HG03159 (cell line): ENCODE measurements around the gene INTU.
"Not testable (repeated sequence)": the region's sequence is repeated elsewhere in the genome, so short reads cannot be mapped to it uniquely, and the experiment has no call there.

ENCODE experiments used
- ATAC-seq: cut with Tn5 transposase; IDR thresholded peaks from one replicate; pipeline ENCODE4 v1.9.1; 2021; ENCODE audit warnings: mild to moderate bottlenecking, moderate library complexity; ENCODE audit not compliant: unreplicated experiment

The INTU gene

DNA sequence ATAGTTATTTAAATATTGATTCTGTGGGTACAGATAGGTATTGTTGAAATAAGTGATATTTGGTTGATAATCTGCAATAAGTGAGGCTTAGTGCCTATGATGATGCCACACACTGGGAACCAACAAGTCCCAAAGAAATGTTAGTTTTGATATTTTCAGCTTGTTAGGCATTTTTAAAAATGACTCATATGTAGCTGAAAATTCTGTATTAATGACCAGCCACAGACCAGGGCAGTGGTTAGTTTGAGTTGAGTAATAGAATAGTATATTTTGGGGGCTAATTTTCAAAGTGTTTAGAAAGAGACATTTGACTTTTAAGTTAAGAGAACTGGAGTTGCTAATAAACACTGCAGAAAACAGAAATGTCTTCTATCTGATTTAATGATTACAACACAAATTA, 9.4 kb downstream of the INTU start:
- no peak for ATAC-seq

DNA sequence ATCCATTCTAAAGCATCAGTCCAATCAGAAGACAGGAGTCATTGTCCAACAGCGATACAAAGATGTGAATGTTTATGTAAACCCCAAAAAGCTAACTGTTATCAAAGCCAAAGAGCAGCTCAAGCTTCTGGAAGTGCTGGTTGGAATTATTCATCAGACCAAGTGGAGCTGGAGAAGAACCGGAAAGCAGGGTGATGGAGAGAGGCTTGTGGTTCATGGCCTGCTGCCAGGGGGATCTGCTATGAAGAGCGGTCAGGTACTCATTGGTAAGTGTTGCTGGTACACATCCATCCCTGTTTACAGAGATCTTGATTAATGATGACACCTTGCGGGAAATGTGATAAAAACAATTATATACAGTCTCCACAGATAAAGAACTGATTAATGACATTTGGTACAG, 11.0 kb downstream of the INTU start:
- ATAC-seq = no peak

DNA sequence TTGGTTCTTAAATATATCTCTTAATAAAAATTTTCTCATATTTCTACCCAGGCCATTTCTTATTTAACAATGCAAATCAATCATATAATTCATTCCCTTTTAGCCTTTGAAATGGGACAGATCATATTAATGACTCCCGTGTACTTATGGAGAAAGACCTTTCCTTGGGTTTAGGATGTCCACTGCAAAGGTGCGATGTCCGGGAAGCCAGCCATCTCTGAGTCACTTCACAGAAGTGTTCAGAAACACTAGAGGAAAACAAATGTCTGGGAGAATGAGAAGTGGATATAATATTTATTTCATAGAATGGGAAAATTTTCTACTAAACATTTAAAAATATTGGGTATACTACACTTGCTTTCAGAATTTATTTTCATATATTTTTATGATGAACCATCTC, 15.3 kb downstream of the INTU start:
- no peak for ATAC-seq

DNA sequence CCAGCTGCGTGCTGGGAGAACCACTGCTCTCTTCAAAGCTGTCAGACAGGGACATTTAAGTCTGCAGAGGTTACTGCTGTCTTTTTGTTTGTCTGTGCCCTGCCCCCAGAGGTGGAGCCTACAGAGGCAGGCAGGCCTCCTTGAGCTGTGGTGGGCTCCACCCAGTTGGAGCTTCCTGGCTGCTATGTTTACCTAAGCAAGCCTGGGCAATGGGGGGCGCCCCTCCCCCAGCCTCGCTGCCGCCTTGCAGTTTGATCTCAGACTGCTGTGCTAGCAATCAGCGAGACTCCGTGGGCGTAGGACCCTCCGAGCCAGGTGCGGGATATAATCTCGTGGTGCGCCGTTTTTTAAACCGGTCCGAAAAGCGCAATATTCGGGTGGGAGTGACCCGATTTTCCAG, 22.8 kb downstream of the INTU start:
- not testable (repeated sequence) for ATAC-seq

GRCh38 chr4:127656047-127656680, 23.4 kb downstream of the INTU start:
- ATAC-seq = no peak

- no peak for ATAC-seq
These were observed 27.6 kb downstream of the INTU start for GRCh38 chr4:127660284-127660885.

DNA sequence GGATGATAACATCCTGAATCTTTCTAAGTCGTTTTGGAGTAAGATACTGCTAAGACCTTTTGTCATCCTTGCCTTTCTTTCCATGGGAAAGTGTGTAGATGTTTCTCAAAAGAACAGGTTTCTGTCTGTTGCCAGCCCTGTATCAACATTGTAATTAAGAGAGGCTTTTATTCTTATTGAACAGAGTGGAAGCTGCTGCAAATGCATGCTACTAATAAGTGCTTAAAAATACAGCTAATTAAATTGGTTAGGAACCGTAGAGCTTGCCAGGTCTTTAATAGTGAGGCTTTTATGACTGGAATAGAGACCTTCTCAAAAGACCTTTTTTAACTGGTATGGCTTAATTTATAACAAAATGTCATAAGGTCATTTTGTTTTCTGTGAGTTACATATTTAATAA, 34.4 kb downstream of the INTU start:
- ATAC-seq = no peak

DNA sequence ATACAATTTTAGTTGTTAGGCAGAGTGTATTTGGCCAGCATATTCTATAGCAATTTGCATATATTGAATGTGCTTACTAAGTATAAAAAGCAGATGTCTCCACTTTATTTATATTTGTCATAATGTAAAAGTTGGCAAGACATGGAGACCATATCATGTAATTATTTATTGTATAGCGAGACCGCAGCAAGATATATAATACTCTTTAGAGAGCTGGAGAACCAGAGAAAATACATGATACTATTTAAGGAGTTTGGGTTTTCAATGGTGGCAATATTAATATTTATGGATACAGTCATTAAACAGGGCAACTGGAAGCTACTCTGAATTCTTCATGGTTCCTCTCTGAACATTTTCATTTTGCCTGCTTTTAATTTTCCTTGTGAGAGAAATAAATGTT, 35.0 kb downstream of the INTU start:
- no peak for ATAC-seq

DNA sequence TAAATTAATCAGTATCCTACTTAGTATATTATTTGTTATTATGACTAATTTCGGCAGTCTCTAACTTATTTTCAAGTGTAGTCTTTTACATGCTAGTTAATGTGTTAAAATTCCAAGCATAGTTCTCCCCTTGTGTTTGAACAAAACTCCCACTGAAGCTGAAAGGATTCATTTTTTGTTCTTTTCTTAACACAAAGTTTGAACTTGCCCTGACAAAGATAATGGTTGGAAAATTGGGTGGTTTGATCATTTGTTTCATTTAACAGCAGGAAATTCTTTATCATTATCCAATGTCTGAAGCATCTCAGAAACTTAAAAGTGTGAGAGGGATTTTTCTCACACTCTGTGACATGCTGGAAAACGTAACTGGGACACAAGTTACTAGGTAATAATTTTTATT, 36.0 kb downstream of the INTU start:
- no peak for ATAC-seq

DNA sequence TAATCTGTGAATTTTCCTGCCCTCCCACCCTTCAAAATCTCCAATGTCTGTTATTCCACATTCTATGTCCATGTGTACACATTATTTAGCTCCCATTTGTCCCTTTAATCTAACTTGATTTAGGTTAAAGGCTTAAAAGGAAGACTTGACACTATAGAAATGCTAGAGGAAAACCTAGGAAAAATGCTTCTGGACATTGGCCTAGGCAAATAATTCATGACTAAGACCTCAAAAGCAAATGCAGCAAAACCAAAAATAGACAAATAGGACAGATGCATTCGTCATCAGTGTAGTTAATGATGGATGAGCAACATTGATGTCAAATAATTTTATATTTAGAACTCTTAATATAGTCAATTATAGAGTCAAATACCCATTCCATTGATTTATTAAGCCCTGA, 36.9 kb downstream of the INTU start:
- no peak for ATAC-seq

DNA sequence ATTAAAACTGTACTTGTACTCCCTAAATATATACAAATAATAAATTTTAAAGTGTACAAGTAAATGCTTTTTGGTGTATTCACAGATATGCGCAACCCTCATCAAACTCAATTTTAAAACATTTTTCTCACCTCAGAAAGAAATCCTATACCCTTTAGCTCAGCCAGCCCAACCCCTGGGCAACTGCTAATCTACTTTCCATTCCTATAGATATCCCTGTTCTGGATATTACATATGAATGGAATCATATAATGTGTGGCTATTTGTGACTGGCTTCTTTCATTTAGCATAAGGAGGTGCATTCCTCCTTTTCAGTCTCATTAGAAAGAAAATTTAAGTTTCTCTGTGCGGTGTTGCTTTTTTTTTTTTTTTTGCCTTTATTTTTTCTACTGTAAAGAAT, 39.4 kb downstream of the INTU start:
- ATAC-seq = no peak

GRCh38 chr4:127685292-127685691, 52.5 kb downstream of the INTU start:
- ATAC-seq = no peak

DNA sequence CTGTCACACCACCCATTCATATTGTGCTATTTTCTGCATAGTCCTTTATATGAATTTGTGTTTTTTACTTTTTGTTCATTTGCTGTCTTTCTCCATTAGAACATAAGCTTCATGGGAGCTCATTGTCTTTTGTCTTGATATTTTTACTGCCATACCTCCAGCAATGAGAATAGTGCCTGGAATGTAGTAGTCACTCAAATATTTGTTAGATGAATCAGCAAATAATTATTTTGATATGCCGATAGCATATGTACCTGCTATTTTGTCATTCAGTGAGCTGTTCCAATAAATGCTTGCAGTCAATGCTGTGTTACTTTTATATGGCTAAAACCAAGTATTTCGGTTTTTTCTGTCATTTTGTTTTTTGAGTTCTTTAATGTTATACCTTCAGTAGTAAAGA, 53.9 kb downstream of the INTU start:
- ATAC-seq = no peak

GRCh38 chr4:127687580-127687979, 54.8 kb downstream of the INTU start:
- no peak for ATAC-seq

DNA sequence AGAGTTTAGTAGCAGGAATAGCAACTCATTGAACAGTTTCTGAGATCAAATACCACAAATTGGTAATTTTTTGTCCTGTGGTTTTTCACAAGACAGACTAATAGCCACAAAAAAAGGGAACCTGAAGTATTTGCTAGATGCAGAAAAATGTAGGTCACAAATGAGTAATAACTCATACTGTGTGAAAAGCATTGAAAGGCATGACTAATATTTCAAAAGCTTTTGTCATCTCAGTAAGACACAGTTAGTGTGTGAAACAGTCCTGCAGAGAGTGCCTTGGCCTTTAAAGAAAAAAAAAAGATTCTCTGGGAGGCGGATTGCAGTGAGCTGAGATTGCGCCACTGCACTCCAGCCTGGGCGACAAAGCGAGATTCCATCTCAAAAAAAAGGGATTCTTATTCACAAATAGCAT, 66.0 kb downstream of the INTU start:
- peak; percentile 100 for ATAC-seq

- no peak for ATAC-seq
These were observed 76.2 kb downstream of the INTU start for GRCh38 chr4:127708985-127709384.

DNA sequence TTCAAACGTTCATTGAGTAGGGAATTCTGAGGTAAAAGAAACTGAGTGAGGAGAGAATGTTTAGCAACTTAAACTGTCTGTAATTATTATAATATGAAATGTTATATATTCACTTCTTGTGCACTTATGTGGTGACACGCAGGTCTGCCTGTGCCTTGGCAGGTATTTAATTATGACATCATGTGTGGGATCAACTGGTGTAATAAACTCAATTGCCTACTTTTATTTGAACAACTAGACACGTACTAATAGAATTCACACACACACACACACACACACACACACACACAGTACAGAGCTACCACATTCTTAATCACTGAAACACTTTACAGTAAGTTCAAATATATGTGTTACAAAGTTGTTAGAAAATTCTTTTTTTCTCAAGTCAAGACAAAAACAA, 76.7 kb downstream of the INTU start:
- ATAC-seq = no peak

DNA sequence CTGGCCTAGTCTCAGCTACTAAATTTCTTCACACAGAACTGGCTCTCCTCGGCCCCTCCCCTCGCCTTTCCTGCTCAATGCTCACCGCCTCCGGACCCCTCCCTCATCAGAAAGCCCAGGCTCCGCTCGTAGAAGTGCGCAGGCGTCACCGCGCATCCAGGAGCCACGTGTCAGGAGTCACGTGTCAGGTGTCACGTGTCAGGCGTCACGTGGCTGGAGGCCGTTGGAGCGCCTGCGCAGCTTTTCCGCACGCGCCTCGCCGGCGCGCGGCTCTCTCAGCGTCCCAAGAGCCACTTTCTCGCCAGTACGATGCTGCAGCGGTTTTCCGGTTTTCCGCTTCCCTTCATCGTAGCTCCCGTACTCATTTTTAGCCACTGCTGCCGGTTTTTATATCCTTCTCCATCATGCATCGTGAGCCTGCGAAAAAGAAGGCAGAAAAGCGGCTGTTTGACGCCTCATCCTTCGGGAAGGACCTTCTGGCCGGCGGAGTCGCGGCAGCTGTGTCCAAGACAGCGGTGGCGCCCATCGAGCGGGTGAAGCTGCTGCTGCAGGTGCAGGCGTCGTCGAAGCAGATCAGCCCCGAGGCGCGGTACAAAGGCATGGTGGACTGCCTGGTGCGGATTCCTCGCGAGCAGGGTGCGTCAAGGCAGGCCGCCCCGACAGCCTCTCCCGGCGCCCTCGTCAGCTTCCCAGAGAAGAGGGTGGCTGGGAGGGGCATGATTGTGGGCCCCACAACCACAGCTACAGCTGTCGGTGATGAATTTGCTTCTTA, 97.6 kb downstream of the INTU start, which contains the start of gene SLC25A31:
SLC25A31 (plus strand) TSS at position 259 of the 772 bp plus-strand sequence; CDS start at position 405, 146 bp downstream.
- ATAC-seq = no peak

DNA sequence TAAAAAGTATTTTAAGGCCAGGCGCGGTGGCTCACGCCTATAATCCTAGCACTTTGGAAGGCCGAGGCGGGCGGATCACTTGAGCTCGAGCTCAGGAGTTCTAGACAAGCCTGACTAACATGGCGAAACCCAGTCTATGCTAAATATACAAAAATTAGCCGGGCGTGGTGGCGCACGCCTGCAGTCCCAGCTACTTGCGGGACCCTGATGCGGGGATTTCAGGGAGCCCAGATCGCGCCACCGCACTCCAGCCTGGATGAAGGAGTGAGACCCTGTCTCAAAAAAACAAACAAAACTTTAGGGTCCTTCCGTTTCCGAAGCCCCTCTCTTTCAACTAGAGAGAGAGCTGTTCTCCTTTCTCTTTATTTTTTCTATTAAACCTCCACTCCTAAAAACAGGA, 98.6 kb downstream of the INTU start:
- ATAC-seq = no peak

DNA sequence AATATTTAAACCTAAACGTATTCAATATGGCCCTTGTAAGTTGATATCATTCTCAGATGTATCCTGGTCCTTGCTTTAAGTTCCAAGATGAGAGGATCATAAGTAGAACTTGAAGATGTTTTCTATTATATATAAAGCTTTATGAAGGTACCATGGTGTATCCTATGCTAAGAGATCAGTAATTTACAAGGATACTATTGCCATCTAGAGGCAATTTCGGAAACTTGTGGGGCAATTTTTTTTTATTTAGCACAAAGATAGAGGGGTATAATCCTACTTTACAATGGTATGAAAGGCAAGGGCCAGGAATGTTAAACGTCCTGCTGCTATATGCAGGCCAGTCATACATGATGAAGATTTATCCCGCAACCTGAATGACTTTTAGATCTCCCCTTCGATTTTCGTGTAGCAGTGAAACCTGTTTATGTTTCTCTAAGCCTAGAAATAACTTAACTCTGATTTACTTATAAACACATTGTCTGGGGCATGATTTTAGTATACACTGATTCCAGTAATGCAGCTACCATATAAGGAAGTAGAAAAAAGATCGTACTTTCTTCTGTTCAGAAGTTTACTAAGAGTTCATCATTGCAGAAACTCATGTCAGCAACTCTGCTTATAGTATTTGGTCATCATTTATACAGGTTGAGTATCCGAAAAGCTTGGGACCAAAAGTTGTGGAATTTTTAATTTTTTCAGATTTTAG, 100.0 kb downstream of the INTU start:
- ATAC-seq = peak; percentile 82

DNA sequence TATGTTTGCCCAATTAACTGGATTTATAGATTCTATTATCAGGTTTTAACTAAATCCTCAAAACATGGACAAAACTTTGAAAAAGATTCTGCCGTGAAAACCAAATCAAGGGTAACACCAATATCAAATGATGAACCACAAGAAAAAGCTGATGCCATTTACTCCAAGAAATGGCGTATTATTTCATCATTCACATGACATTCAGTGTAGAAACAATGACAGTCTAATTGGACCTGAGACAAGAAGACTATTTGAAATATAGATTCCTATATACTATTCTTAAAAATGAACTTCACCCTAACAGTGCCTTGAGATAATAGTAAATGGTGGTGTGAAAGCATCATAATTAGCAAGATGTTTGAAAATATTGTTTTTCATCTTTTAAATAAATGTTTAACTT, 102.2 kb downstream of the INTU start:
- ATAC-seq = no peak

GRCh38 chr4:127737295-127737694, 104.5 kb downstream of the INTU start:
- ATAC-seq = no peak
